Measurements from ENCODE around the gene TMPRSS12. TPM values are rescaled to one million over a fixed set of nuclear protein-coding genes. Genes with fewer than 3 reads are reported as not detected.

TMPRSS12 gene
- total and polyA plus RNA-seq, 2 experiments from 2014 or later, result not detected

- no peak for TF ChIP-seq ZNF462 (CRISPR knock-in tag; IDR thresholded peaks at IDR 0.05)
- no peak for TF ChIP-seq EZH2 (IDR thresholded peaks at IDR 0.05; ENCODE audit: low read depth, unreplicated experiment)
- TF ChIP-seq ZNF114 (CRISPR knock-in tag; IDR thresholded peaks at IDR 0.05), result no peak
Observed at GRCh38 chr12:50894241-50894640, 51.5 kb downstream of the TMPRSS12 start (continued).

GRCh38 chr12:50901685-50902113 is 59.0 kb downstream of the TMPRSS12 start:
- Mint-ChIP-seq H3K36me3 (ENCODE audit: low read depth) (no peaks in the 10 kb centered on the region), H3K27ac (no peak overlapping the region), H3K27me3 (ENCODE audit: insufficient read depth, low read depth, poor library complexity) (no peaks in the 10 kb centered on the region), H3K9me3 (no peaks in the 10 kb centered on the region), H3K4me3 (no peak overlapping the region), H3K4me1 (no peaks in the 10 kb centered on the region)
- no peak overlapping the region for H3K4me3 ChIP-seq
- no peaks in the 10 kb centered on the region for H3F3A ChIP-seq (replicated peaks; ENCODE audit: low read depth)
- DNase-seq (ENCODE audit: low spot score) (no peak), ATAC-seq (no peak)
- no peaks in the 10 kb centered on the region for H3K36me3 ChIP-seq (ENCODE audit: insufficient read depth)
- H3K4me1 ChIP-seq (ENCODE audit: insufficient read depth), result no peaks in the 10 kb centered on the region
- no peak overlapping the region for H3K4me2 ChIP-seq
- H3K9me2 ChIP-seq (ENCODE audit: insufficient read depth), result no peaks in the 10 kb centered on the region
- H4K20me1 ChIP-seq (replicated peaks; ENCODE audit: insufficient read depth), result no peaks in the 10 kb centered on the region
- no peak overlapping the region for H2AFZ ChIP-seq
- H3K27ac ChIP-seq (ENCODE audit: low read depth), result no peak overlapping the region
- H3K79me2 ChIP-seq (replicated peaks; ENCODE audit: insufficient read depth), result no peaks in the 10 kb centered on the region
- H3K27me3 ChIP-seq (ENCODE audit: insufficient read depth), result no peaks in the 10 kb centered on the region
- no peak for TF ChIP-seq POLR2AphosphoS5 (IDR thresholded peaks at IDR 0.05; ENCODE audit: low read depth)
- TF ChIP-seq JUNB (IDR thresholded peaks at IDR 0.05; ENCODE audit: unreplicated experiment), result no peak
- no peak for TF ChIP-seq ZNF462 (CRISPR knock-in tag; IDR thresholded peaks at IDR 0.05)
- no peak for TF ChIP-seq ETS1 (IDR thresholded peaks at IDR 0.05)
- TF ChIP-seq ZNF114 (CRISPR knock-in tag; IDR thresholded peaks at IDR 0.05), result no peak
- no peak for TF ChIP-seq EZH2phosphoT487 (IDR thresholded peaks at IDR 0.05; ENCODE audit: unreplicated experiment)
